Measurements from ENCODE around the gene KDM4B.

- TF ChIP-seq ZZZ3 (IDR thresholded peaks at IDR 0.05; ENCODE audit: control insufficient read depth, insufficient read length, low read depth) (no peak), CTCF (IDR thresholded peaks at IDR 0.05 in 2 of 3, conservative IDR thresholded peaks at IDR 0.05 in 1 of 3; ENCODE audit: control insufficient read depth in 2 of 3, extremely low read depth in 1 of 3, insufficient read depth in 1 of 3, low read depth in 3 of 3, low read length in 3 of 3) (no peak), ZSCAN29 (IDR thresholded peaks at IDR 0.05) (no peak), MXI1 (IDR thresholded peaks at IDR 0.05; ENCODE audit: low read depth, low read length) (no peak), ATF2 (IDR thresholded peaks at IDR 0.05; ENCODE audit: low read length) (no peak), PAX8 (IDR thresholded peaks at IDR 0.05) (no peak), POLR2A (IDR thresholded peaks at IDR 0.05; ENCODE audit: low read depth, low read length) (no peak), KLF5 (IDR thresholded peaks at IDR 0.05; ENCODE audit: partially characterized antibody) (no peak)
Measured at GRCh38 chr19:5112681-5113575, 144.0 kb downstream of the KDM4B start.

Data from GM12878 (cell line).